Fibroblast of peridontal ligament (primary cell): ENCODE results near the gene HADHB.
"Not testable (repeated sequence)": the region's sequence is repeated elsewhere in the genome, so short reads cannot be mapped to it uniquely, and the experiment has no call there.

ENCODE experiments used
- DNase-seq: peaks from one replicate; pipeline ENCODE4 v3.0.0-alpha.2; 2010; ENCODE audit errors: extremely low read depth

The HADHB gene

DNA sequence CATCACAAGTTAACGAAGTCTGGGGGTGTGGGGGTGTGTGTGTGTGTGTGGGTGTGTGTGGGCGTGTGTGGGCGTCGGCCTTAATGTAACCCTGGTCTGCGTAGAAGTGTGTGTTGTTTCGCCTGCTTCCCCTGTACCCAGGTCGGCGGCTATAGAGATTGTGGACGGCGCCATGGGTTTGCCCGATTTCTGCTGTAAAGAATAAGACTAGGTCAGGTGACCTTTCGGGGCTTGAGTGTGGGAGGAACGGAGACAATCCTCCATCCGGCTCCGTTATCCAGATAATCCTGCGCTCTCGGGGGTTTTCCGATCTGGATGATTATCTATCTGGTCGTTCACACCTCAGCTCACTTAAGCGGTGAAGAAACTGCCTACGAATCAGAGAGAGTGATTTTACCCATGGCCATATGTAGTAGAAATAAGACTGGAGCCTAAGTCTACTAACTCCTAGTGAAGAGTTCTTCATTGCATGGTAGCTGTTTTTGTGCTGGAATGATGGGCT, 543 bp downstream of the HADHB start:
- peak; percentile 28 for DNase-seq

DNA sequence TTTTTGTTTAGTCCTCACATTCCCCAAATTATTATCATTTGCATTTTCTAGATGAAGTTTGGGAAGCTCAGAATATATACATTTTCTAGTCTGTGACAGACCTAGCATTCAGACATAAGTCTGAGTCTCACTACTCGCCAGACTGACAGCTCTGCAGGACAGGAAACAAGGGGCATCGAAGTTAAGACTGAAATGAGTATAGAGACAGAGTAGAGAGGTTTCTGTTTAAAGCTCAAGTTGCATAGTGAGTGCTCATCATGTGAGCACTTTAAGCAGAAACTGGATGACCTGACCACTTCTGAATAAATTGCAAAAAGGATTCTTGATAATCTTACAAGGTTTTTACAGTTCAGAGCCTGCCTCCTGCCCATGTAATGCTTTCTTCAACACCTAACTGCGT, 1.1 kb downstream of the HADHB start:
- peak; percentile 31 for DNase-seq

DNA sequence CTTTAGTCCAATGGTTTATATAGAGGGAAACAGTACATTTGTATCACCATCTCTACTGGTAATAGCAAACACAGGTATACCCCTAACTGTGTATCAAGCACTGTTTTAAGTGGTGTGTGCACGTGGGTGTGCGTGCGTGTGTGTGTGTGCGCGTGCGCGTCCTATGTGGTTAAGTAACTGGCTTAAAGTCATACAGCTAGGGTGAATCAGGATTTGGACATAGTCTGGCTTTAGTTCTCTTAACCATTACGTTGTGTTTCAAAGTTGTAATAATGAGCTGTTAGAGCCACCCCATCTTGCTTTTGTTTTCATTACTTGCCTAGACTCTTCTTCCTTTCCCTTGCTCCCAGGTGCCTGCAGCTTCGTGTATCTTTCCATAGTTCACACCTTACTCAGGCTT, 2.1 kb downstream of the HADHB start:
- DNase-seq = peak; percentile 83

DNA sequence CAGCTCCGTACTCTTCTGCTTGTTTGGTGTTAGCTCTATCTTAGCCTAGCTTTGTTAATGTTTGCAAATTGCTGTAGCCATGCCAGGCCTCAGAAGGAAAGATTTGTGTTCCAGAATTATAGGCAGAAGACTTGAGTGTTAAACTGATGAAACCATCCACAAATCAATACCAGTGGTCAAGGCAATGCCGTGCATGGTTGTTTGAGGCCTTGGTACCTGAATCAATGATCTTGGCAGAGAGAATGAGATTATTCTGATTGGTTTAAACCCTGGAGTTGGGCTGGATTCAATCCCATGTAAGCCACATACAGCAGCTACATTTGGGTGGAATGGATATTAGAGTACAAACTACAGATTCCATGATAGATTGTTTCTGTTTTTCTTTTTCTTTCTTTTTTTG, 4.9 kb downstream of the HADHB start:
- DNase-seq = no peak

DNA sequence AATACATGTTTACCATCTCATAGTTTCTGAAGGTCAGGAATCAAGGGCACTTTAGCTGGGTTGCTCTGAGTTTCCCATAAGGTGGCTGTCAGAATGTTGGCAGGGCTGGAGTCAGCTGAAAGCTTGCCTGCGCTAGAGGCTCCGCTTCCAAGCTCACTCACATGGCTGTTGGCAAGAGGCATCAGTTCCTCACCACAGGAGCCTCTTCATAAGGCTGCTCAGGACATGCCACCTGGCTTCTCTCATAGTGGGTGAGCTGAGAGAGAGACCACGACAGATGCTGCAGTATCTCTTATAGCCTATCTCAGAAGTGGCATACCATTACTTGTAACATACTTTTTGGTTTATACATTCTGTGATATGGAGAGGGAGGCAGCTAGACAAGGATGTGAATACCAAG, 7.2 kb downstream of the HADHB start:
- no peak for DNase-seq

DNA sequence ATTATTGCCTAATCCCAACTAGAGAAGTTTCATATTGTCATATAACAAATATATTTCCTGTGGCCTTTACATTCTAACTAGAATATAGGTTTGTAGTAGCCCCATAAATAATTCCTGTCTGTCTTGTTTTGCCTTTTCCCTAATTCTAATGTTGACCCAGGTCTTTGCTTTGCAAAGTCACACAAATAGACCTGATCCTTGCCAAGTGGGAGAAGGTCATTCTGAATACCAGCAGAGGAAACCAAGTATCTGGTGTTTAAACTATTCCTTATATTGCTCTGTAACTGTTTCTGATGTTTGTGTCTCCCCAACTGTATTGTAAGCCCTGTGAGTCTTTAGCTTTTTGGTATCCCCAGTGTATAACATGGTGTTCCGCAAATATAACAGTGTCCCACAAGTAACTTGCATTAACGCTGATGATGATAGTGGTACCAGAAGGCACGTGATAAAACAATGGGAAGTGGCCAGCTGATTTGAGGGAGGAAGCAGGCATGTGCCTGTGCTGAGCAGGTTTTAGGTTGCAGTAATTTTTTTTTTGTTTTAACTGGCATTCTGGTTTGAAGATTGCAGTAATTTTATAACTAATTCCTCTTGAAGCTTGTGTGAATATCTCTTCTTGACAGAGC, 11.1 kb downstream of the HADHB start:
- no peak for DNase-seq

DNA sequence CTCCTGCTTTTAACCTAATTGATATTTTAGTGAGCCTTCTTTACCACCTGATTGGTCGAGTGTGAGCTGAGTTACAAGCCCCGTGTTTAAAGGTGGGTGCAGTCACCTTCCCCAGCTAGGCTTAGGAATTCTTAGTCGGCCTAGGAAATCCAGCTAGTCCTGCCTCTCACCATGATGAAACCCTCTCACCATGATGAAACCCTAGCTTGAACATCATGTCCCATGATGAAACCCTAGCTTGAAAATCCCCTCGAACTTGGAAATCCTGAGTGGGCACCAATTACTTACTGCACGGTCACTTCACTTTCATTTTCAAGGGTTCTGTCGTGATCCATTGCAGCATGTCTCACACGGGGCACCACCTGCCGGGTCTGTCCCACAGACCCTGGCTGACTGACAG, 14.1 kb downstream of the HADHB start:
- DNase-seq = not testable (repeated sequence)

DNA sequence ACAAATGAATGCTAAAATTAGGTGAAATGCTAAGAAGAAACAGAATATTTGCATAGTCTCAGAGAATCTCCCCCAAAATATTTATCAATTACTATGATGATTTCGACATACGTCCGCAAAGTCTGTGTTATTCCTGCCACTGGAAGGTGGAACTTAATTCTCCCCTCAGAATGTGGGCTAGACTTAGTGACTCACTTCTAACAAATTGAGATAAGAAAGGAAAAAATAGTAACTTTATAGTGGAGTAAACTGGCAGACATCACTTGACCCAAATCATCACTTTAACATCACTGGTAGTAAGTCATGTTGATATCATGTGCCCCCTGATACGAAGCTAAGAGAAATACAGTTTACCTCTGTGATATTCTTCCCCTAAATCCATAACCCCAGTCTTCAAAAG, 23.5 kb downstream of the HADHB start:
- no peak for DNase-seq

DNA sequence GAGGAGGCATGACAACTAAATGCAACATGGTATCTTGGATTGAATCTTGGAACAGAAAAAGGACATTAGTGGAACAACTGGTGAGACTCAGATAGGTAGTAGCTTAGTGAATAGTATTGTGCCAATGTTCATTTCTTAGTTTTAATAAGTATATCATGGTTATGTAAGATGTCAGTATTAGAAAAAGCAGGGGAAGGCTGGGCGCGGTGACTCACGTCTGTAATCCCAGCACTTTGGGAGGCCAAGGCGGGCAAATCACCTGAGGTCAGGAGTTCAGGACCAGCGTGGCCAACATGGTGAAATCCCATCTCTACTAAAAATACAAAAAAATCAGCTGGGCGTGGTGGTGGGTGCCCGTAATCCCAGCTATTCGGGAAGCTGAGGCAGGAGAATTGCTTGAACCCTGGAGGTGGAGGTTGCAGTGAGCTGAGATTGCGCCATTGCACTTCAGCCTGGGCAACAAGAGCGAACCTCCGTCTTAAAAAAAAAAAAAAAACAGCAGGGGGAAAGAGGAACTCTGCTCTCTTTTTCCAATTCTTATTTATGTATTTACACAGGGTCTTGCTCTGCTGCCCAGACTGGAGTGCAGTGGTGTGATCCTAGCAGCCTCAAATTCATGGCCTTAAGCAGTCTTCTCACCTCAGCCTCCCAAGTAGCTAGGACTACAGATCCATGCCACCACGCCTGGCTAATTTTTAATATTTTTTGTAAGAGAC, 24.1 kb downstream of the HADHB start:
- not testable (repeated sequence) for DNase-seq

DNA sequence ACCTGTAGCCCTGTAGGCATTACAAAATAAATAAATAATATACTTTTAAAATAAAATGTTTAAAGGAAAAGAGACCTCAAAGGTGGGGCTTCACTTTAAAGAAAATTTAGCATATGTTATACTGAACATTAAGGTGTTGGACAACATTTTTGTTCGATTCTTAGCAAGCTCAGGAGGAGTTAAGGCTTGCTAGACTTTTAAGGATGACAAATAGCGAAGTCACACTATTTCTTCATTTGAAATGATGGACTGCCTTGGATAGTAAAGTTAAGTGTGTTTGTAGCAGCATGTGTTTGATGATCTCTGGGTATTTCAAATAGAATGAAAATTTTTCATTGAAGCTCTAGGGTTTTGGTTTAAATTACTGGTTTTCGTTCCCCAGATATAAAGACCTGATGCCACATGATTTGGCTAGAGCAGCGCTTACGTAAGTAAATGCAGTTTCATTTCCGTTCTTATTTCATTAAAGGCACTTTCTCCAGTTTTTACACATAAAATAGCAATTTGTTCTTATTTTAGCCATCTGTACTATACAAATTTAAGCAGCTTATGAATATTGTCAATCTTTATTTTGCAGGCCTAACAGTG, 24.9 kb downstream of the HADHB start:
- DNase-seq = peak; percentile 61

DNA sequence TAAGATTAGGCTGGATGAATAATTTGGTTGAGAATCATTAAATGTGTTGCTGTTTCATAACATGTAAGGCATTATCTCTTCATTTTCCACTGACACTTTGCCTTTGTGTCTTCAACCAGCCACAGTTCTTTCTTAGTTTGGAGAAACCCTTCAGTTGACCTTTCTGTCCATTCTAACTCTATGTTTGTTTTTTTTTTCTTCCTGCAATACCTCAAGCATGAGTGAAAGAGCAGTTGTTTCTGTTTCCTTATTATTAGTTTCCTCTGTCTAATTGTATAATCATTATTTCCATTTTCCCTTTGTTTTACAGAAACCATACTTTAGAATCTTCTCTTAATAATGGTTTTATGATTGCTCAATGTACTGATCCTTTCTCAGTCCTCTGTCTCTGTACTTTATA, 25.6 kb downstream of the HADHB start:
- no peak for DNase-seq

DNA sequence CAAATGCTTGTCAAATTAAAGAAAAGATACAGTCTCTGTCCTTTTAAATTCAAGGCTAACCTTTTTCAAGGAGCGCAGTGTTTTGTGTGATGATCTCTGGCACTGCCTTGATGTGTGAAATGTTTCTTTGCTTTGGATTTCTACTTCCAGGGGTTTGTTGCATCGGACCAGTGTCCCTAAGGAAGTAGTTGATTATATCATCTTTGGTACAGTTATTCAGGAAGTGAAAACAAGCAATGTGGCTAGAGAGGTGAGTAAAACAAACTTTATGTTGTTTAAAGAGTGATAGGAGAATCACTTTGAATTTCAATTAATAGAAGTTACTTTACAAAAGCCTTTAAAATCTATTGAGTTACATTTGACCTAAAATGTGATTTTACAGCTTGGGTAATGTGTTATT, 28.8 kb downstream of the HADHB start:
- peak; percentile 49 for DNase-seq

DNA sequence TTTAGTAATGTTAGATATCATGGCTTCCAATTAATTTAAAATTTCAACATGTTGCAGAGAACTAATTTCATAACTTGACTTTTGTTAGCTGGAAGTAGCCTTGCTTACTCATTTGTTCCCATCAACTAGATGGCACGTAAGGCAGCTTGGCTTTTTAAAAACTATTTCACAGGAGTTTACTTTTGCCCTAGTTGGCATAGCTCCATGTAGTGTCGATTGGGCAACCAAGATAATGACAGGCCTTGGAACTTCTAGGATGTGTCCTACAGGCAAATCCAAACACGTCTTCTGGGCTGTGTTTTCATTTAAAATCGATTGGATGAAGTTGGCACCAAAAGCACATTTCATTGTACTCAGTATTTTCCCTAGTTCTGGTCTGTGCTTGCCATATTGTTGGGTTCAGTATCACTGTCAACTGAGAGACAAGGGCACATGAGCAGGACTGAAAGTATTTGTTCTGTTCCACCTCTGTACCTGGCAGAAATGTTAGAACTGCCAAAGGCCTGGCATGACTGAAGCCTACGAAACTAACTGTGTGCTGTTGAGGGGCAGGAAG, 29.4 kb downstream of the HADHB start:
- DNase-seq = peak; percentile 99

DNA sequence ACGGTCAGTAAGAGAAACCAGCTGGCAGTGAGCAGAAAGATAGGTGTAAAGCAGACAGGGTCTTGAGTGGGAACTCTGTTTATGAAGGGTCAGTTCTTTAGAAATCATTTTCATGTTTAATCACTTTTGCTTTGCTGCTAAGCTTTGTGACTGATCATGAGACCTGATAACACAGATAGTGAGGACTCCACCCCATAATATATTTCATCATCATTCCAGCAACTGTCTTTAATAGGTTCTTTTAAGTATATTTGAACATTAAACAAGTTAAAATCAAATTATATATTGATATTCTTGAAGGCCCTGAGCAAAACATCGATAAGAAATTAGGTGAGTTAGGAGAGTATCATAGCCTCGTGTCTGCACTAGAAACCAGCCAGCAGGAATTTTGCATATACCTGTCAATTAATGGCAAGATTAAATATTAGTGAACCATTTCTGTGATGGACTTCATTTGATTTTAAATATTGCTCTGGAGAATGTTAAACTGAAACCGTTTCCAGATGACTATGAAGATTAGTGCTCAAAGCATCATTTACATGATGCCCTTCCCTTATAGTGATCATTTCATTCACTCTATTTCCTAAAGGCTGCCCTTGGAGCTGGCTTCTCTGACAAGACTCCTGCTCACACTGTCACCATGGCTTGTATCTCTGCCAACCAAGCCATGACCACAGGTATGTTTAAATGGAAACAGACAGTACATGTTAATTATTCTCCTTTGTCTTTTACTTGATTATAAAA, 31.9 kb downstream of the HADHB start:
- no peak for DNase-seq

DNA sequence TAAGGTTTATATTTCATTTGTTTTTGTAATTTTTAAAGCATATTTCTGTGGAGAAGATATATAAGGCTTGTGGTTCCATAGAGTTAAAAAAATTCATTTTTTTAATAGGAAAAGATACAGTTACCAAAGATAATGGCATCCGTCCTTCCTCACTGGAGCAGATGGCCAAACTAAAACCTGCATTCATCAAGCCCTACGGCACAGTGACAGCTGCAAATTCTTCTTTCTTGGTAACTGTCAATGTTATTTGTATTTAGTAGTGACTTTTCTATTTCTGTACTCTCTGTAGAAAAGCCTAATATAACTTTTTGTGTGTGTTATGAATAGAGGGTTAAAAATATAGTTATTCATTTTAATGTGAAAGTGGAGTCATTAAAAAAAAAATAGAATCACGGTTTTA, 35.1 kb downstream of the HADHB start:
- DNase-seq = no peak

DNA sequence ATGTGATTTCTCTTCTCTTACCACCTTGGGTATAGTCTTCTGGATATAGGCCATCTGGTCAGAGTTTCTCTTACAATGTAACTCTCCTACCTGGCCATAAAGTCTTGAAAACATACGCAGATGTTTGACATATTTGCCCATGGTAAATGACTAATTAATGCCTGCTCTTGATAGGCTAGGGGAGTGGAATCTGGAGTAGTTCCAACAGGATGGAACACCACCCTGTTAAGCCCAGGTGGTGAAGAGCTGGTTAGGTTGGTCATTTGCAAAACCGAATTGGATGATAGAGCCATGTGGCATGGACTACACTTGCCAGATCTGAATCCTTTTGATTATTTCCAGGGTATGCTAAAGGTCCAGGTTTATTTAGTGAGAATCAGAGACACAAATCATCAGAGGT, 36.5 kb downstream of the HADHB start:
- no peak for DNase-seq

DNA sequence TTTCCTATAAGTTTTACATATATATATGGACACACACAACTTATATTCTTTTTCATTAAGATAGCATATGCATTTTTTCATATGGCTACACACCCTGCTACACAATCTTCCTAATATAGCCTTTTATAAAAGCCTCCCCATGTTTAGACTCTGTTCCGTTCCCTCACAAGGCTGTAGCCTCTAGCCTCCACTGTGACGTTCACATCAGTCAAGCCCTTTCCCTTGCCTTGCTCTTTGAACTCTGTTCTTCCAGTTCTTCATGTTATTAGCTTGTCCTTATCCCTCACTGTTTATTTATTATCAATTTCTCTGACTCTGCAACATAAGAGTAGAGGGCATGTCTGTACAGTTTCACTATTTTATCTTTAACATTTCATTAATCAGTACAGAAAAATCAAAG, 38.9 kb downstream of the HADHB start:
- no peak for DNase-seq

DNA sequence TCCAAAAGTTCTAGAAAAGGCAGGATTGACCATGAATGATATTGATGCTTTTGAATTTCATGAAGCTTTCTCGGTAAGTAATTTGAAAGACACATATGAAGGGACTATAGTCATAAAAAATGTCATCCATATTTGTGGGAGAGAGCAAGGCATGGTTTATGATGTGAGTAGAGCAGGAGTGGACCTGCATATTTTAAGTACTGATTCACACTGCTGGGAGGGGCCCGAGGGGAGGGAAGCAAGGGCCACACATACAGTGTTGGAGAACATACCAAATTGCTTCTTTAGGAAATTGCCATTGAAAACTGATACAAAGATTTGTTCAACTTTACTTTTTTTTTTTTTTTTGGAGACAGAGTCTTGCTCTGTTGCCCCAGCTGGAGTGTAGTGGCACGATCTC, 39.4 kb downstream of the HADHB start:
- DNase-seq = no peak

DNA sequence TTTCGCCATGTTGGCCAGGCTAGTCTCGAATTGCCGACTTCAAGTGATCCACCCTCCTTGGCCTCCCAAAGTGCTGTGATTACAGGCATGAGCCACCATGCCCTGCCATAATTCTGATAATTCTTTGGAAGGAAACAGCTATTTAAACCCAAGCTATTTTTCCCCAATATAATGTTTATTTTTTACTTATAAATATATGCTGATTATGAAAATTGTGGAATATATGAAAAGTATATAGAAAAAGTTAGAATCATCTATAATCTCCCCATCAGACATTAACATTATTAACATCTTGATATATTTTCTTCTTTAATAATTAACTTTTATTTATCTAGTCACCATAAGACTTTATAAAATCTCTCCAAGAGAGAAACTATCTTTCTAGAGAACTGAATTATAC, 41.2 kb downstream of the HADHB start:
- DNase-seq = no peak

DNA sequence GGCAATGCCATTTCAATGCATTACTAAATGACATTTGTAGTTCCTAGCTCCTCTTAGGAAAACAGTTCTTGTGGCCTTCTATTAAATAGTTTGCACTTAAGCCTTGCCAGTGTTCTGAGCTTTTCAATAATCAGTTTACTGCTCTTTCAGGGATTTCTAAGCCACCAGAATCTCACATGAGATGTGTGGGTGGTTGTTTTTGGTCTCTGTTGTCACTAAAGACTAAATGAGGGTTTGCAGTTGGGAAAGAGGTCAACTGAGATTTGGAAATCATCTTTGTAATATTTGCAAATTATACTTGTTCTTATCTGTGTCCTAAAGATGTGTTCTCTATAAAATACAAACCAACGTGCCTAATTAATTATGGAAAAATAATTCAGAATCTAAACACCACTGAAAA, 45.3 kb downstream of the HADHB start:
- DNase-seq = no peak

DNA sequence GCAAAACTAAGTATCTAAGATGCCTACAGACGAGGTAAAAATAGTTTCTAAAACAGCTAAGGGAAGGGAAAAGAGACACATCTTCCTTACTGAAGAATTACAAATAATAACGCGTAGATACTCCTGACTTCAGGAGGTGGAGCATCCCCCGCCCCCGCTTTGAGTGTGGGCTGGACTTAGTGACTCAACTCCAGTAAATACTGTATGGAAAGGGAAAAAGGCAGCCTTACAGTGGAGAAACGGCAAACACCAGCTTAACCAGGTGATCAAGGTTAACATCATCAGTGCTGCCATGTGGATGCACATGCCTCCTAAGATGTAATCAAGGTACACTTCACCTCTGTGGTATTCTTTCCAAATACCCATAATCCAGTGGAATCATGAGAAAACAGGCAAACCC, 47.9 kb downstream of the HADHB start:
- DNase-seq = peak; percentile 27

DNA sequence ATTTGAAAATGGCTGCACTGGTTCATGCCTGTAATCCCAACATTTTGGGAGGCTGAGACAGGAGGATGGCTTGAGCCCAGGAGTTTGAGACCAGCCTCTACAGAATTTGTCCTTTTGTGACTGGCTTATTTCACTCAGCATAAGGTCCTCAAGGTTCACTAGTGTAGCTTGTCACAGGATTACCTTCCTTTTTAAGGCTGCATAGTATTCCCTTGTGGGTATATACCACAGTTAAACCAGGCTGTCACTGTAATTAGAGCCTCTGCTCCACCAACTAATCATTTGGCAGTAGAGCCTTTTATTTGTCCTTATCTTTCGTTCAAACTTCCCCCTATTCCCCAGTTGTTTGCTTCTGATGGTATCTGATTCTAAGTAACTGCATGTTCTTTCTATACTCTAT, 50.8 kb downstream of the HADHB start:
- DNase-seq = no peak
